HG03469 (cell line): ENCODE measurements around the gene COL10A1.
A peak's percentile ranks its signal among the peaks of the same experiment; 100 is the strongest.
"Not testable (repeated sequence)": the region's sequence is repeated elsewhere in the genome, so short reads cannot be mapped to it uniquely, and the experiment has no call there.

ENCODE experiments used
- ATAC-seq: cut with Tn5 transposase; IDR thresholded peaks from one replicate; pipeline ENCODE4 v1.9.1; 2021; ENCODE audit warnings: mild to moderate bottlenecking, moderate library complexity, moderate number of reproducible peaks; ENCODE audit not compliant: unreplicated experiment

Gene COL10A1

GRCh38 chr6:116127771-116128493, 2.0 kb upstream of the COL10A1 start:
- no peak for ATAC-seq

DNA sequence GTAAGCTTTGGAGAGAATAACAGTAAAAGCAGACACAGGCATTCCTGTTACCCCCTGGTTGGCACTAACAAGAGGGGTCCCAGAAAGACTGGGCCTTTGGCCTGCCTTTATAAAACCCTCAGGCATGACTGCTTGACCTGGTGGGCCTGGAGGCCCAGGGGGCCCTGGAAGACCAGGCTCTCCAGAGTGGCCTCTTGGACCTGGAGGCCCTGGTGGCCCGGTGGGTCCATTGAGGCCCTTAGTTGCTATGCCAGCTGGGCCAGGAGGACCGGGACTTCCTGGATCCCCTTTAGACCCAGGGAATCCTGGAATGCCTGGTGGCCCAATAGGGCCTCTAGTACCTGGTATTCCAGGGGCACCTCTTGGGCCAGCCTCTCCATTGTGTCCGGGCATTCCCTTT, 5.5 kb downstream of the COL10A1 start:
- no peak for ATAC-seq

DNA sequence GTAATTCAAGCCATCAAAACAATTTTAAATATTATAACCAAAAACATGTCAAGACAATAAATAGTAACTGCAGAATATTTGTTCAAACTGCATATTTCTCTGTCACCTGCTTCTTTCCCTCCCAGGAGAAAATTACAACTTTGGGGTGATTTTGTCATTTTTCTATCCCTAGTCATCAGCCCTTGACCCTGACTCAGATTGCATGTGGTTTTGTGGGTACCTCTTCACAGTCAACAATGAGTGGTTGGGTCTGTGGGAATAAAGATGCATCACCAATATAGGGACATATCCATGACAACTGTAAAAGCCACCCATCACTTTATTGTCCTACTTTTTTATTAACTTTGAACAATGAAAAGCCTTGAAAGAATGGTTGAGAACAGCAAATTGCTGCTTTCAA, 7.3 kb downstream of the COL10A1 start:
- ATAC-seq: no peak

GRCh38 chr6:116115781-116116180, 10.2 kb downstream of the COL10A1 start:
- no peak for ATAC-seq

- ATAC-seq: no peak
Observed at GRCh38 chr6:116113386-116113785, 12.5 kb downstream of the COL10A1 start.

- peak; percentile 63 for ATAC-seq
Observed at GRCh38 chr6:116111552-116112528, 14.1 kb downstream of the COL10A1 start.

DNA sequence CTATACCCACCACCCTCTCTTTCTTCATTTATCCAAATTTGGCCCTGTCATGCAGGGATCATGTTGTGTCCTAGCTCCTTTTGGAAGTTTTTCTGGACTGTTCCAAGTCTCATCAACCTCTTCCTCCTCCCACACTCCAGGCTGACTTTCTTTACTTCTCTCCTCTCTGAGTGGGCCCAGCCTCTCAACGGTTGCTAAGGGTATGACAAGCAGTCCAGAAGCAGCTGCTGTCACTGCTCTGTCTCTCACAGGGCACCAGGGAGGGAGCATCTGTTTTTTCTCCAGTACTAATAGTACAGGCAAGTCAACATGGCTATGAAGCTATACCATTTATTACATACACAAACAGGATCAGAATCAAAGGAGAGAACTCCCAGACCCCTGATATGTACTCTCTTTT, 17.1 kb downstream of the COL10A1 start:
- ATAC-seq: no peak

DNA sequence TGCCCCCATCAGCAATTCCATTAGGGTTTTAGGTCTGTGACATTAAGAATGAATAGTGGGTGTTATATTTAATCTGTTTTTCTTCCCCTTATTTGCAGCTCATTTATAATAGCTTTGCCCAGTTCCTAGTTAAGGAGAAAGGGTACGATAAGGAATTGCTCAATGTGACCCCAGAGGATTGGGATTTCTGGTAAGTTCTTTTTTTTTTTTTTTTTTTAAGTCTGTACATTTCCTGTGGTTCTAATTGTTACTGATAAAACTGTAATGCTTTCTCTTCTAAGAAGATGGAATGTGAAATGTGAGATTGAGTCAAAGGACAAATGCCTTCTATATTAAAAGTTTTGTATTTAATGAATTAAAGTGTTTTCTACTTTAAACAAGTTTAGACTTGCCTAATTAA, 19.8 kb downstream of the COL10A1 start:
- no peak for ATAC-seq

DNA sequence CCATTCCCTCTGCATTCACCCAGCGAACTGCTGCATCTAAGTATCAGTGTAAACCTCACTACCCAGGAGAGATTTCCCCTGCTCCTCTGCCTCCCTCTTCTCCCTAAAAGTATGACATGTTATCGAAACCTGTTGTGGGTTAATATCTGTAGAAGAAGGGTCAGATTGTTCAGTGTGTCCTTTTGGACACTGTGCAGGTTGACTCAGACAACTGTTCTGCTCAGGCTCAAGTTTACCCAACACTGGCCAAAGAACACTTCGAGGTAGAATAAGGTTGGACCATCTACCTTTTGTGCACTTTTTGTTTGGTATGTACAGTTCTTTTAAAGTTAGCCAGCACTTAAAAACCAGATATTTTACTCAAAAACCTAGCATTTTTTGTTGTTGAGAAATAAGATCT, 20.7 kb downstream of the COL10A1 start:
- no peak for ATAC-seq

GRCh38 chr6:116104636-116105035, 21.3 kb downstream of the COL10A1 start:
- ATAC-seq: no peak

DNA sequence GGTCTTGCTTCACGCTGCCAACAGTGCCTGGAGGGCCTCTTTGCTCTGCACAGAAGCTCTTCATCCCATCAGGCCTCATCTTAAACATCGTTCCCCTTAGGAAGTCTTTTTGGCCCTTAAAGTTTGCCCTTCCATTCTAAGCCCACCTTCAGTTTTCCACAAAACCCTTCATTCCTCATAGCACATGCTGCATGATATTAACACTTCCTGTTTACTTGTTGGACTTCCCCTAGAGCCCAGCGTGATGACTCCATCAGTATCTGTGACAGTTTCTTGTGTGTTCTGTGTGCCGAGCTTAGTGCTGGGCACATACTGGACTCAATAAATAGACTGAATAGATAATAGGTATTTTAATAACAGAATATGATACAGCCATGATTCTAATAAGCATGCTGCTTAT, 23.1 kb downstream of the COL10A1 start:
- no peak for ATAC-seq

DNA sequence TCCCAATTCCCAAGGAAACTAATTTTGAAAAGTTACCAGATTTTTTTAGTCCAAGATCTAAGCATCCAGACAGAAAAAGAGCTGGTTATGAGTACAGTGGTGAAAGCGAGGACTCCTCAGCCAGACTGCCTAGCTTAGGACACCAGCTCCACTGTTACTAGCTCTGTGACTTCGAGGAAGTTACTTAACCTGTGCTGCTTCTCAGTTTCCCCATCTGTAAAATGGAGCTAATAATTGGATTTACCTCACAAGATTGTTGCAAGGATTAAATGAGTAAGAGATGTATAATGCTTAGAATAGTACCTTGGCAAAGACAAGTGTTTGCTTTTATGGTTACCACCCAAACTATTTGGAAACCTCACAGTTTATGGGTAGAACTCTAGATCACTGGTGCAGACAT, 24.1 kb downstream of the COL10A1 start:
- ATAC-seq: no peak

DNA sequence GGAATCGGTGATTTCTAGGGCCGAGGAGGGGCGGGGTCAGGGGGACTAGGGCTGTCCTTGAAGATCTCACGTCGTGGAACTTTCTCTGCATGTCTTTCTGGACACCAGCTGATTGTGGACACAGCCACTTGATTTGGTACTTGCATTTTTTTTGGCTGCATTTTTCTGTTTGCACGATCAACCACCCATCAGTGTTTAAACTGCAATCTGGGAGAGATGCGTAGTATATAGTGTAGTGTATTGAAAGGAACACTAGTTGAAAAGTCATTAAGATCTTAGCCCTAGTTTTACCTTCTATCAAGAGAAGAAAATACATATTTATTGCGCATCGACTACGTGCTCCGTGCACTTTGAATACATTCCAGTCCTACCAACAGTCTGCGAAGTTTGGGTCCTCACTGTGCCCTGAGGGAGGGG, 24.6 kb downstream of the COL10A1 start:
- no peak for ATAC-seq

DNA sequence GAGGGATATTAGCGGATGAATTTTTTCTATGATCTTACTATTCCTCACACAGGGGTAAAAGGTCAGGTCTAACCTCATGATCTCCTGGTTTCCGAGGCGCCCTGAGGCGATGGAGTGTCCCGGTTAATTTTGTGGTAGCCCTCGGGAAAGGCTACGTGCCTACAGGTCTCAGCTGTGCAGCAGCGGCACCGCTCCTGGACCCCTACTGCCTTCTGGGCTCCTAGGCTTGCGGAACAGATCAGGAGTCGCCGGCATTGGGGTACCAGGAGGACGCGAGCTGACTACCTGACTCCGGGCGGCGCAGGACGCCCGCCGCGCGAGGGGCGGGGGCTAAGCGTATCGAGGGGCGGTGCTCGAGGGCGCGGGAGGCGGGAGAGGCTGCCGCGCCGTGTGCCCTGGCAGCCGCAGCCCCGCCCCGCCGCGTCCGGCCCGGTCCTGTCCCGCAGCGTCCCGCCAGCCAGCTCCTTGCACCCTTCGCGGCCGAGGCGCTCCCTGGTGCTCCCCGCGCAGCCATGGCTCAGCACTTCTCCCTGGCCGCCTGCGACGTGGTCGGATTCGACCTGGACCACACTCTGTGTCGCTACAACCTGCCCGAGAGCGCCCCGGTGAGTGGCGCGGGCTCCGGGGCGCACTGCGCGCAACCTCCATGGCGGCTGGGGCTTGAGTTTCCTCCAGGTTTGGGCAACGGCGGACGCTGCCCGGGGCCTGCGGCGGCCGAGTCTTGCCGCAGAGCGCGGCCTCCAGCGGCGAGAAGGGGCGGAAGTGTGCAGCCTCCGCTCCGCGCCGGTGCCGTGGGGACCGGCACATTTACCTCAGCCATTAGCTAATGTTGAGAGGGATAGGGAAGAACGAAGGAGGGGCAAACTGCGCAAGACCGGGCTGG, 25.3 kb downstream of the COL10A1 start, which contains the start of gene NT5DC1:
NT5DC1 (plus strand) TSS at position 435 of the 883 bp plus-strand sequence; CDS start at position 513, 78 bp downstream.
- ATAC-seq: peak; percentile 75

DNA sequence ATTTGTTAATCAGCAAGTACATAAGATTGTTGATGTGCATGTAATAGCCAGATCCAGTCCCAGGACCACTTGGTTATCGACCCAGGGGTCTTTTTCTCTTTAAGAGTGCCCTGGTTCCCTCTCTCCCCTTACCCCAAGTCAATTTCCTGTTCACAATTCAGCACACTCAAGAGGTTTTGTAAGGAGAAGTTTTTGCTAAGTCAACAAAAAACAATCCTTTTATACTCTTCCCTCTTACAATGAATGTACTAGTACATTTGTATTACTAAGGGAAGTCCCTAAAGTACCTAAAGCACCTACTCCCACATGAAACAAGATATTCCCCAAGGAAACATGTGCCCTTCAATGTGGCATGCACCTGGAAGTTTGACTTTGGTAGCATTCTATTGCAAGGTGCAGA, 26.9 kb downstream of the COL10A1 start:
- no peak for ATAC-seq

DNA sequence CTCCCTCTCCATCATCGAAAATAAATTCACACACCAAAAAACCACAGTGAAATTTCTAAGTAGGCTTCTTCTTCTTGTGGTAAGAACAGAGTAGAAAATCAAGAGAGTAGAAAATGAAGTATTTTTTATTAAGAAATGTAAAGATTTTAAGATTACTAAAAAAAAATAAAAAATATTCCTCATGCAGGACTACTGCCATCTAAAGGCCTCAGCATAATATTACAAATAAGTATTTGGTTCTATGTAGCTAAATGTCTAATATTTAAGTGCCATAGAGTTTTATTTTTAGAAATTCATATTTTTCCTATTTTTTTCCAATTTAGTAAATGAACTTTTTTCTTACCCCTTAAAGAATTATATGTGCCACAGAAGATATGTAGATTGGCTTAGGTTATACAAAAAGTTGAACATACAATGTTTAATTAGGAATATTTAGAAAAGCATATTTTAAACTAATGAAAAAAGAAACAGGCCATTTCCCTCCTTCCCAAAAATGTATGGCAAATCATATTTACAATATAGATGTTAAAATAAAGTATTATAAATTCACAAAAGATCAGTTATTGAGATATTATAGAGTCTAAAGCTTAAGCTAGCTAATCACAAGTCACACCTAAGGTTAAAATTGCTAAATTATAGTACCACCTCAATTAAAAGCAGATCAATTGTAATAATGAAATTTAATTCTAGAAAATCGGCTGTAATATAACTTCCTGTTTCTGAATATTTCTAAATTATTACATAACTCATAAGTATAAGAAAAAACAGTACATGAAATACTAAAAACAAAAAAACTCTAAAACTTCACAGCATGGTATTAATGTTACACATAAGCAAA, 28.7 kb downstream of the COL10A1 start:
- ATAC-seq: no peak

- not testable (repeated sequence) for ATAC-seq
Observed at GRCh38 chr6:116096048-116096759, 29.7 kb downstream of the COL10A1 start.

DNA sequence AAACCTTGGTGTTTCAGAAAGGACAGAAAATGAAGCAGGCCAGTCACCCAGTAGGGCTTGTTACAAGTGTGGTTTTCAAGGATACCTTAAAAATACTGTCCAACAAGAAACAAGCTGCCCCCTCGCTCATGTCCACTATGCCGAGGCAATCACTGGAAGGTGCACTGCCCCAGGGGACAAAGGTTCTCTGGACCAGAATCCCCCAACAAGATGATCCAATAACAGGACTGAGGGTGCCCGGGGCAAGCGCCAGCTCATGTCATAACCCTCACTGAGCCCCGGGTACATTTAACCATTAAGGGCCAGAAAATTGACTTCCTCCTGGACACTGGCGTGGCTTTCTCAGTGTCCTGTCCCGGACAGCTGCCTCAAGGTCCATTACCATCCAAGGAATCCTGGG, 31.9 kb downstream of the COL10A1 start:
- ATAC-seq: no peak

- ATAC-seq: peak; percentile 73
Observed at GRCh38 chr6:116090251-116090650, 35.7 kb downstream of the COL10A1 start.
